Nephron progenitor cell (in vitro differentiated cells): Measurements from ENCODE around the gene TNNT2.

Experiments
- DNase-seq: peaks from one replicate; pipeline ENCODE4 v3.0.0; 2021
- H3K27ac Mint-ChIP-seq: 2 replicates; pipeline ENCODE4 v1.8.0; 2021; ENCODE audit warnings: mild to moderate bottlenecking, moderate library complexity, mixed read lengths
- H3K27me3 Mint-ChIP-seq: 2 replicates; pipeline ENCODE4 v1.8.0; 2021; ENCODE audit warnings: mild to moderate bottlenecking, low read depth, mixed read lengths; ENCODE audit not compliant: poor library complexity
- H3K36me3 Mint-ChIP-seq: 2 replicates; pipeline ENCODE4 v1.8.0; 2021; ENCODE audit warnings: low read depth, mixed read lengths
- H3K4me1 Mint-ChIP-seq: 2 replicates; pipeline ENCODE4 v1.8.0; 2021; ENCODE audit warnings: mixed read lengths
- H3K4me3 Mint-ChIP-seq: 2 replicates; pipeline ENCODE4 v1.8.0; 2021; ENCODE audit warnings: mild to moderate bottlenecking, moderate library complexity, mixed read lengths
- H3K9me3 Mint-ChIP-seq: 2 replicates; pipeline ENCODE4 v1.8.0; 2021; ENCODE audit warnings: mild to moderate bottlenecking, moderate library complexity, mixed read lengths
- TF ChIP-seq, protein P1 (sequence below): fragments of 200-600 bp; sonication (generic); IDR thresholded peaks from 2 replicates; pipeline ENCODE4 v1.5.0; 2021; ENCODE audit warnings: antibody characterized with exemption

TNNT2 gene

DNA sequence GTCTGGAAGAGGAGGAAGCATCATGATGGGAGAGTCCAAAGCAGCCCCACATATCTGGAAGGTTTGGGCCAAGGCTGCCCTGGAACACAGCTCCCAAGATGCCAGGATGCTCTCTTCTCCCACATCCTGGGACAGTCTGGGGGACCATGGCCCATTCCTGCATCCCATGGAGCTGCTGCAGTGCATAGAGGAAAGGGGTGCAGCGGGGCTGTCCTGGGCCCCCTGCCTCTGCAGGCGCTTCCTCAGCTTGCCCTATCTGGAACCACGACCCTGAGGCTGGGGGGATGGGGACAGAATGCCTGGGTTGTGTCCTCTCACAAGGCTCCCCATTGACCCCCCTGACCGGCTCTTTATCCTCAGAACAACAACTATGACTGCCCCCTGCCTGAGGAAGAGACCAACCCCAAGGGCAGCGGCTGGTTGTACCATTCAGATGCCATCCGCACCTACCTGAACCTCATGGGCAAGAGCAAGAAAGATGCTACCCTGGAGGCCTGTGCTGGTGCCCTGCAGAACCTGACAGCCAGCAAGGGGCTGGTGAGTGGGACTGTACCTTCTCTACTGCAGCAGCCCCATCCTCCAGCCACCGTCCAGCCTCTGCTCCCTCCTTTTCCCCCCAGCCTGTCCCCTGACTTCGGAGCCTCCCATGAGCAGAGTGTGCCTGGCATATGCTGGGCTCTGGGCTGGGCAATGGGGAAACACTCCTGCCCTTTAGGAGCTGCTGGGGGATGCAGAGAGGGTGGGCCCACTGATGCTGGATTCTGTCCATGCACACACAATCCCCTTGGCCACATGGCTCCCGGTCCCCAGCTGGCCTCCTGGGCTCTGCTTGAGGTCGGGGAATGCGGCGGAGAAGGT, 54.6 kb downstream of the TNNT2 start:
- Mint-ChIP-seq H3K4me3 (no peak overlapping the region), H3K9me3 (no peaks in the 10 kb centered on the region), H3K27me3 (peaks cover 26% of the 10 kb centered on the region), H3K27ac (no peak overlapping the region), H3K36me3 (no peaks in the 10 kb centered on the region), H3K4me1 (peaks cover 11% of the 10 kb centered on the region)
- TF ChIP-seq, protein P1, sequence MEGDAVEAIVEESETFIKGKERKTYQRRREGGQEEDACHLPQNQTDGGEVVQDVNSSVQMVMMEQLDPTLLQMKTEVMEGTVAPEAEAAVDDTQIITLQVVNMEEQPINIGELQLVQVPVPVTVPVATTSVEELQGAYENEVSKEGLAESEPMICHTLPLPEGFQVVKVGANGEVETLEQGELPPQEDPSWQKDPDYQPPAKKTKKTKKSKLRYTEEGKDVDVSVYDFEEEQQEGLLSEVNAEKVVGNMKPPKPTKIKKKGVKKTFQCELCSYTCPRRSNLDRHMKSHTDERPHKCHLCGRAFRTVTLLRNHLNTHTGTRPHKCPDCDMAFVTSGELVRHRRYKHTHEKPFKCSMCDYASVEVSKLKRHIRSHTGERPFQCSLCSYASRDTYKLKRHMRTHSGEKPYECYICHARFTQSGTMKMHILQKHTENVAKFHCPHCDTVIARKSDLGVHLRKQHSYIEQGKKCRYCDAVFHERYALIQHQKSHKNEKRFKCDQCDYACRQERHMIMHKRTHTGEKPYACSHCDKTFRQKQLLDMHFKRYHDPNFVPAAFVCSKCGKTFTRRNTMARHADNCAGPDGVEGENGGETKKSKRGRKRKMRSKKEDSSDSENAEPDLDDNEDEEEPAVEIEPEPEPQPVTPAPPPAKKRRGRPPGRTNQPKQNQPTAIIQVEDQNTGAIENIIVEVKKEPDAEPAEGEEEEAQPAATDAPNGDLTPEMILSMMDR: no peak
- DNase-seq: no peak

- TF ChIP-seq, protein P1: no peak
- Mint-ChIP-seq H3K27me3 (peaks cover 19% of the 10 kb centered on the region), H3K9me3 (no peaks in the 10 kb centered on the region), H3K27ac (no peak overlapping the region), H3K4me3 (no peak overlapping the region), H3K36me3 (no peaks in the 10 kb centered on the region), H3K4me1 (peaks cover 11% of the 10 kb centered on the region)
- DNase-seq: no peak
These were observed 55.6 kb downstream of the TNNT2 start for GRCh38 chr1:201321826-201322390.

DNA sequence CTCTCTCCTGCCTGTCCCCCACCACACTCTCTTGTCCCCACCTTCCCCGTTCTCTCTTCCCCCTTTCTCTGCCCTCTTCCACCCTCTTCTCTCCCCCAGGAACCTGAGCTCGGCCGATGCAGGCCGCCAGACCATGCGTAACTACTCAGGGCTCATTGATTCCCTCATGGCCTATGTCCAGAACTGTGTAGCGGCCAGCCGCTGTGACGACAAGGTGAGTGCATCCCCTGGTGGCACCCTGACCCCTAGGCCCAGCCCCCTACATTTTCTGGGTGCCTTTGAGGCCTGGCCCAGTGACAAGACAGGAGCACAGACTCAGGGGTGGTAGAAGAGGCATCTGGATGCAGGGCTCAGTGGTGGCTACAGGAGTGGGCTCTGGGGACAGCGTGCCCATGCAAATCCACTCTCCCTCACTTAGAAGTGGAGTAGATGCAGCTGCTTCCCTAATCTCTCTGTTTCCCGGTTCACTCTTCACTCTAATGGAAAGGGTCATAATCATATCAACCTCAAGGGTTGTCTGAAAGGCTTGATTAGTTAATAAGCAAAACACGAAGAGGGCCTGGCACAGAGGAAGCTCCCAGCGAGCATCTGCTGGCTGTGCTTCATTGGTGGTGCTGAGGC, 57.2 kb downstream of the TNNT2 start:
- Mint-ChIP-seq H3K4me3 (no peak overlapping the region), H3K27ac (no peak overlapping the region), H3K27me3 (peaks cover 13% of the 10 kb centered on the region), H3K4me1 (peaks cover 11% of the 10 kb centered on the region), H3K36me3 (no peaks in the 10 kb centered on the region), H3K9me3 (no peaks in the 10 kb centered on the region)
- TF ChIP-seq, protein P1: no peak
- no peak for DNase-seq

DNA sequence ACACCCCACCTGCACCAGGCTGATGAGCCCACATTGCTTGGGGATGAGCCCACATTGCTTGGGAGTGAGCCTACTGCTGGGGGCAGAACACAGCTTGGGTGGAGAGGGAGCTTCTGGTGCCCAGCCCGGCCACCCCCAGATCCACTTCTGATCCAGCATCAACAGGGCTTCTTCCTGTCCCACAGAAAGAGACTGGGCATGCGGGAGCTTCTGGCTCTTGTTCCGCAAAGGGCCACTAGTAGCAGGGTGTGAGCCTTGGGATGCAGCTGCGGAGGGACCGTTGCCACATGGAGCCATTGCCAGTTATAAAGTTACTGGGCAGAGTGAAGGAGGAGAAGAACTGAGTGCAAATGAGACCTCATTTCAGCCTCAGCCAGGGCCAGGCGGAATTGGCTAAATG, 57.8 kb downstream of the TNNT2 start:
- H3K27me3 Mint-ChIP-seq: peaks cover 14% of the 10 kb centered on the region
- no peak overlapping the region for H3K4me3 Mint-ChIP-seq
- DNase-seq: no peak
- H3K27ac Mint-ChIP-seq: peak overlapping the region; percentile 54
- TF ChIP-seq, protein P1: no peak
- H3K9me3 Mint-ChIP-seq: no peaks in the 10 kb centered on the region
- H3K36me3 Mint-ChIP-seq: no peaks in the 10 kb centered on the region
- peaks cover 11% of the 10 kb centered on the region for H3K4me1 Mint-ChIP-seq

DNA sequence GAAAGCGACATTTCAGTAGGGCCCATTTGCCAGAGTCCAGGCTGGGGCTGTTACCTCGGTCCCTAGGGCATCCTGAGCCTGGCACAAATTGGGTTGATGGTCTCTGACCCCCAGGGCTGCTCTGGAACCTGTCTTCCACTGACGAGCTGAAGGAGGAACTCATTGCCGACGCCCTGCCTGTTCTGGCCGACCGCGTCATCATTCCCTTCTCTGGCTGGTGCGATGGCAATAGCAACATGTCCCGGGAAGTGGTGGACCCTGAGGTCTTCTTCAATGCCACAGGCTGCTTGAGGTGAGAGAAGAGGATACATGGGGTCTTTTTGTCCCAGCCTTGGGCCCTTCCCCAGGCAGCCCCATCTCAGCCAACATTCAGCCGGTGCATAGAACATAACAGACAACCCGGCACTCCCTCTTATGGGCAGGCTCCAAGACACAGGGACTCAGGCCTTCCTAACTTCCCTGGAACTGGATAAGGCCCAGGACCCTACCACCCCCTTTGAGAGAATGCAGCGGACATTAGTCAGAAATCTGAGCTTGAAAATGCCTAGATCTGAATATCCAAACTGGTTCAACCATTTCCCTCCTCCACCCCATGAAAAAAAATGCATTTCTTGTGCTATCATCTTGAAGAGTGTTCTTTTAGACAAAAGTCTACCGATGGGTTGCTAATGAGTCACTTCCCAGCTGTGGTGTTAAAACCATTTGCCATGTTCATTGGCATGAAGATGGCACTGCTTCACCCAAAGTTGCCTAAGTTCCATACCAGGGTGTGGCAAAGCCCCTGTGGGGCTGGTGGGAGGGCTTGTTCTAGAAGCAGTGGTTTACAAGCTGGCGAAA, 58.8 kb downstream of the TNNT2 start:
- Mint-ChIP-seq H3K36me3 (no peaks in the 10 kb centered on the region), H3K4me1 (peaks cover 11% of the 10 kb centered on the region), H3K4me3 (no peak overlapping the region), H3K27me3 (peaks cover 15% of the 10 kb centered on the region), H3K27ac (no peak overlapping the region), H3K9me3 (no peaks in the 10 kb centered on the region)
- no peak for DNase-seq
- TF ChIP-seq, protein P1: no peak
